SK-N-SH treated with all-trans-retinoic acid at 6 μM for 48 hours (cell line): ENCODE measurements around the gene SERGEF.

Experiments used
- ATAC-seq: fragments of 200-7000 bp; cut with Tn5 transposase; 3 replicates; pipeline ENCODE4 v1.9.1; 2020; ENCODE audit warnings: mild to moderate bottlenecking, moderate library complexity
- BACH2 ChIP-seq: fragments of 250-450 bp; sonication (Bioruptor Pico); IDR thresholded peaks from 2 replicates; pipeline ENCODE4 v1.9.0; 2021; ENCODE audit warnings: mild to moderate bottlenecking, borderline replicate concordance
- CREB5 ChIP-seq: fragments of 250-450 bp; sonication (Bioruptor Pico); IDR thresholded peaks from 2 replicates; pipeline ENCODE4 v1.5.1; 2020; ENCODE audit warnings: low read depth, mild to moderate bottlenecking, moderate library complexity
- CSDC2 ChIP-seq: fragments of 250-450 bp; sonication (Bioruptor Pico); IDR thresholded peaks from 2 replicates; pipeline ENCODE4 v1.5.0; 2020; ENCODE audit warnings: mild to moderate bottlenecking, moderate library complexity
- ESRRG ChIP-seq: fragments of 250-450 bp; sonication (Bioruptor Pico); IDR thresholded peaks from 2 replicates; pipeline ENCODE4 v1.6.1; 2021; ENCODE audit warnings: mild to moderate bottlenecking
- GLIS3 ChIP-seq: fragments of 250-450 bp; sonication (Bioruptor Pico); IDR thresholded peaks from 2 replicates; pipeline ENCODE4 v1.5.0; 2020; ENCODE audit warnings: mild to moderate bottlenecking, moderate library complexity
- ISL1 ChIP-seq: fragments of 250-450 bp; sonication (Bioruptor Pico); IDR thresholded peaks from 2 replicates; pipeline ENCODE4 v2.1.2; 2022; ENCODE audit warnings: mild to moderate bottlenecking, moderate library complexity
- OSR1 ChIP-seq: fragments of 250-450 bp; sonication (Bioruptor Pico); IDR thresholded peaks from 2 replicates; pipeline ENCODE4 v1.8.0; 2022; ENCODE audit warnings: moderate library complexity, mild to moderate bottlenecking, inconsistent platforms
- PPARA ChIP-seq: fragments of 250-450 bp; sonication (Bioruptor Pico); IDR thresholded peaks from 2 replicates; pipeline ENCODE4 v1.5.0; 2020; ENCODE audit warnings: mild to moderate bottlenecking, borderline replicate concordance
- RARB ChIP-seq: fragments of 250-450 bp; sonication (Bioruptor Pico); IDR thresholded peaks from 2 replicates; pipeline ENCODE4 v1.8.0; 2021; ENCODE audit warnings: mild to moderate bottlenecking, moderate library complexity
- SNAI2 ChIP-seq: fragments of 250-450 bp; sonication (Bioruptor Pico); IDR thresholded peaks from 2 replicates; pipeline ENCODE4 v1.5.0; 2020; ENCODE audit warnings: mild to moderate bottlenecking, moderate library complexity
- TCF4 ChIP-seq: fragments of 250-450 bp; sonication (Bioruptor Pico); IDR thresholded peaks from 2 replicates; pipeline ENCODE4 v1.8.0; 2021; ENCODE audit warnings: mild to moderate bottlenecking, moderate library complexity, borderline replicate concordance
- TOX ChIP-seq: fragments of 250-450 bp; sonication (Bioruptor Pico); IDR thresholded peaks from 2 replicates; pipeline ENCODE4 v1.8.0; 2021; ENCODE audit warnings: mild to moderate bottlenecking, moderate library complexity, borderline replicate concordance
- ZC3H10 ChIP-seq: fragments of 250-450 bp; sonication (Bioruptor Pico); IDR thresholded peaks from 2 replicates; pipeline ENCODE4 v1.5.1; 2021; ENCODE audit warnings: mild to moderate bottlenecking, moderate library complexity
- ZFP3 ChIP-seq: fragments of 250-450 bp; sonication (Bioruptor Pico); IDR thresholded peaks from 2 replicates; pipeline ENCODE4 v1.5.0; 2020; ENCODE audit warnings: mild to moderate bottlenecking, moderate library complexity
- ZFP30 ChIP-seq: fragments of 450-650 bp; formaldehyde crosslinking; IDR thresholded peaks from 2 replicates; pipeline ENCODE4 v1.5.0; 2022; ENCODE audit warnings: mild to moderate bottlenecking, moderate library complexity
- ZNF565 ChIP-seq: fragments of 450-650 bp; formaldehyde crosslinking; conservative IDR thresholded peaks from 2 replicates; pipeline ENCODE4 v1.5.0; 2020; ENCODE audit warnings: low read depth, mild to moderate bottlenecking, moderate library complexity
- ZNF70 ChIP-seq: fragments of 450-650 bp; formaldehyde crosslinking; IDR thresholded peaks from 2 replicates; pipeline ENCODE4 v1.5.0; 2020; ENCODE audit warnings: mild to moderate bottlenecking, moderate library complexity
- ZNF8 ChIP-seq: fragments of 450-650 bp; formaldehyde crosslinking; IDR thresholded peaks from 2 replicates; pipeline ENCODE4 v1.5.0; 2020; ENCODE audit warnings: mild to moderate bottlenecking, moderate library complexity
- TF ChIP-seq, protein P1 (sequence below): fragments of 250-450 bp; sonication (Bioruptor Pico); IDR thresholded peaks from 2 replicates; pipeline ENCODE4 v1.8.0; 2020; ENCODE audit warnings: mild to moderate bottlenecking, moderate library complexity, borderline replicate concordance
- TF ChIP-seq, protein P2 (sequence below): fragments of 250-450 bp; sonication (Bioruptor Pico); IDR thresholded peaks from 2 replicates; pipeline ENCODE4 v1.8.0; 2021; ENCODE audit warnings: low read depth, mild to moderate bottlenecking, moderate library complexity, borderline replicate concordance
- TF ChIP-seq, protein P3 (sequence below): fragments of 250-450 bp; sonication (Bioruptor Pico); IDR thresholded peaks from 2 replicates; pipeline ENCODE4 v1.5.0; 2020; ENCODE audit warnings: mild to moderate bottlenecking, moderate library complexity

The SERGEF gene

GRCh38 chr11:17865765-17866428, 146.9 kb downstream of the SERGEF start:
- TF ChIP-seq TOX (CRISPR knock-in tag) (no peak), ZFP30 (CRISPR knock-in tag) (no peak), BACH2 (CRISPR knock-in tag) (no peak), ESRRG (CRISPR knock-in tag) (no peak), CREB5 (no peak), ZNF565 (CRISPR knock-in tag) (no peak), RARB (no peak), CSDC2 (no peak), GLIS3 (no peak), OSR1 (CRISPR knock-in tag) (no peak), ZC3H10 (no peak), ZNF70 (CRISPR knock-in tag) (no peak), ZFP3 (CRISPR knock-in tag) (no peak), SNAI2 (CRISPR knock-in tag) (no peak), TCF4 (CRISPR knock-in tag) (no peak)
- TF ChIP-seq, protein P1, sequence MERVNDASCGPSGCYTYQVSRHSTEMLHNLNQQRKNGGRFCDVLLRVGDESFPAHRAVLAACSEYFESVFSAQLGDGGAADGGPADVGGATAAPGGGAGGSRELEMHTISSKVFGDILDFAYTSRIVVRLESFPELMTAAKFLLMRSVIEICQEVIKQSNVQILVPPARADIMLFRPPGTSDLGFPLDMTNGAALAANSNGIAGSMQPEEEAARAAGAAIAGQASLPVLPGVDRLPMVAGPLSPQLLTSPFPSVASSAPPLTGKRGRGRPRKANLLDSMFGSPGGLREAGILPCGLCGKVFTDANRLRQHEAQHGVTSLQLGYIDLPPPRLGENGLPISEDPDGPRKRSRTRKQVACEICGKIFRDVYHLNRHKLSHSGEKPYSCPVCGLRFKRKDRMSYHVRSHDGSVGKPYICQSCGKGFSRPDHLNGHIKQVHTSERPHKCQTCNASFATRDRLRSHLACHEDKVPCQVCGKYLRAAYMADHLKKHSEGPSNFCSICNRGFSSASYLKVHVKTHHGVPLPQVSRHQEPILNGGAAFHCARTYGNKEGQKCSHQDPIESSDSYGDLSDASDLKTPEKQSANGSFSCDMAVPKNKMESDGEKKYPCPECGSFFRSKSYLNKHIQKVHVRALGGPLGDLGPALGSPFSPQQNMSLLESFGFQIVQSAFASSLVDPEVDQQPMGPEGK (CRISPR knock-in tag) = no peak
- TF ChIP-seq, protein P2, sequence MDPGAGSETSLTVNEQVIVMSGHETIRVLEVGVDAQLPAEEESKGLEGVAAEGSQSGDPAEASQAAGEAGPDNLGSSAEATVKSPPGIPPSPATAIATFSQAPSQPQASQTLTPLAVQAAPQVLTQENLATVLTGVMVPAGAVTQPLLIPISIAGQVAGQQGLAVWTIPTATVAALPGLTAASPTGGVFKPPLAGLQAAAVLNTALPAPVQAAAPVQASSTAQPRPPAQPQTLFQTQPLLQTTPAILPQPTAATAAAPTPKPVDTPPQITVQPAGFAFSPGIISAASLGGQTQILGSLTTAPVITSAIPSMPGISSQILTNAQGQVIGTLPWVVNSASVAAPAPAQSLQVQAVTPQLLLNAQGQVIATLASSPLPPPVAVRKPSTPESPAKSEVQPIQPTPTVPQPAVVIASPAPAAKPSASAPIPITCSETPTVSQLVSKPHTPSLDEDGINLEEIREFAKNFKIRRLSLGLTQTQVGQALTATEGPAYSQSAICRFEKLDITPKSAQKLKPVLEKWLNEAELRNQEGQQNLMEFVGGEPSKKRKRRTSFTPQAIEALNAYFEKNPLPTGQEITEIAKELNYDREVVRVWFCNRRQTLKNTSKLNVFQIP (CRISPR knock-in tag) = no peak
- TF ChIP-seq, all 23 proteins: peak for 0
- ATAC-seq = no peak

DNA sequence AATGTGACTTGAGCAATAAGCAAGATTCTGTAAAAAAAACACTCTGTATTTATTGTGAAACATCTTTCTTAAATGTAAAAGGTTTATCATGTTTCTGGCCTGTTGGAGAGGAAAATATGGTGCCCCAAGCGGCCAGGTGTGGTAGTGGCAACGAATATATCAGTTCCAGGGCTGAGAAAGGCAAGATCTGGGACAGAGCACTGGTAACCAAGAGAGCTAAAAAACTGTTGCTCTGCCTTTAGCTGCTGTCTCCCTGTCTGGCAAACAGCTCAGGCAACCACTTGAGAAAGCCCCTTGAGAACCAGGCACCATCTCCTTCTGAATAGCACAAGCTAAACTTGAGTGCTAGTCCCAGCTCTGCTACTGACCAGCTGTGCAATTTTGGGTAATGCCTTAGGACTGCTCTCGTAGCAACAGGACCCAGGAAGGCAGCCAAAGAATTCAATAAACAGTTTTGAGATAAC, 148.3 kb downstream of the SERGEF start:
- no peak for ATAC-seq
- no peak for TF ChIP-seq CREB5

GRCh38 chr11:17861036-17861755, 151.7 kb downstream of the SERGEF start:
- ATAC-seq = no peak
- TF ChIP-seq ESRRG (CRISPR knock-in tag) (no peak), PPARA (no peak), ISL1 (no peak), RARB (no peak), ZC3H10 (no peak), TOX (CRISPR knock-in tag) (no peak), SNAI2 (CRISPR knock-in tag) (no peak), CREB5 (no peak), ZNF8 (no peak), CSDC2 (no peak), ZNF565 (CRISPR knock-in tag) (no peak), ZNF70 (CRISPR knock-in tag) (no peak)
- TF ChIP-seq, protein P3, sequence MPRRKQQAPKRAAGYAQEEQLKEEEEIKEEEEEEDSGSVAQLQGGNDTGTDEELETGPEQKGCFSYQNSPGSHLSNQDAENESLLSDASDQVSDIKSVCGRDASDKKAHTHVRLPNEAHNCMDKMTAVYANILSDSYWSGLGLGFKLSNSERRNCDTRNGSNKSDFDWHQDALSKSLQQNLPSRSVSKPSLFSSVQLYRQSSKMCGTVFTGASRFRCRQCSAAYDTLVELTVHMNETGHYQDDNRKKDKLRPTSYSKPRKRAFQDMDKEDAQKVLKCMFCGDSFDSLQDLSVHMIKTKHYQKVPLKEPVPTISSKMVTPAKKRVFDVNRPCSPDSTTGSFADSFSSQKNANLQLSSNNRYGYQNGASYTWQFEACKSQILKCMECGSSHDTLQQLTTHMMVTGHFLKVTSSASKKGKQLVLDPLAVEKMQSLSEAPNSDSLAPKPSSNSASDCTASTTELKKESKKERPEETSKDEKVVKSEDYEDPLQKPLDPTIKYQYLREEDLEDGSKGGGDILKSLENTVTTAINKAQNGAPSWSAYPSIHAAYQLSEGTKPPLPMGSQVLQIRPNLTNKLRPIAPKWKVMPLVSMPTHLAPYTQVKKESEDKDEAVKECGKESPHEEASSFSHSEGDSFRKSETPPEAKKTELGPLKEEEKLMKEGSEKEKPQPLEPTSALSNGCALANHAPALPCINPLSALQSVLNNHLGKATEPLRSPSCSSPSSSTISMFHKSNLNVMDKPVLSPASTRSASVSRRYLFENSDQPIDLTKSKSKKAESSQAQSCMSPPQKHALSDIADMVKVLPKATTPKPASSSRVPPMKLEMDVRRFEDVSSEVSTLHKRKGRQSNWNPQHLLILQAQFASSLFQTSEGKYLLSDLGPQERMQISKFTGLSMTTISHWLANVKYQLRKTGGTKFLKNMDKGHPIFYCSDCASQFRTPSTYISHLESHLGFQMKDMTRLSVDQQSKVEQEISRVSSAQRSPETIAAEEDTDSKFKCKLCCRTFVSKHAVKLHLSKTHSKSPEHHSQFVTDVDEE (CRISPR knock-in tag) = no peak
- TF ChIP-seq, protein P1 (CRISPR knock-in tag) = no peak
- TF ChIP-seq, protein P2 (CRISPR knock-in tag) = no peak
